ENCODE results near the gene ETS1.
A peak's percentile ranks its signal among the peaks of the same experiment; 100 is the strongest.

The ETS1 gene, protein sequence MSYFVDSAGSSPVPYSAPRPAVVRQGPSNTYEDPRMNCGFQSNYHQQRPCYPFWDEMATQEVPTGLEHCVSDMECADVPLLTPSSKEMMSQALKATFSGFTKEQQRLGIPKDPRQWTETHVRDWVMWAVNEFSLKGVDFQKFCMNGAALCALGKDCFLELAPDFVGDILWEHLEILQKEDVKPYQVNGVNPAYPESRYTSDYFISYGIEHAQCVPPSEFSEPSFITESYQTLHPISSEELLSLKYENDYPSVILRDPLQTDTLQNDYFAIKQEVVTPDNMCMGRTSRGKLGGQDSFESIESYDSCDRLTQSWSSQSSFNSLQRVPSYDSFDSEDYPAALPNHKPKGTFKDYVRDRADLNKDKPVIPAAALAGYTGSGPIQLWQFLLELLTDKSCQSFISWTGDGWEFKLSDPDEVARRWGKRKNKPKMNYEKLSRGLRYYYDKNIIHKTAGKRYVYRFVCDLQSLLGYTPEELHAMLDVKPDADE

DNA sequence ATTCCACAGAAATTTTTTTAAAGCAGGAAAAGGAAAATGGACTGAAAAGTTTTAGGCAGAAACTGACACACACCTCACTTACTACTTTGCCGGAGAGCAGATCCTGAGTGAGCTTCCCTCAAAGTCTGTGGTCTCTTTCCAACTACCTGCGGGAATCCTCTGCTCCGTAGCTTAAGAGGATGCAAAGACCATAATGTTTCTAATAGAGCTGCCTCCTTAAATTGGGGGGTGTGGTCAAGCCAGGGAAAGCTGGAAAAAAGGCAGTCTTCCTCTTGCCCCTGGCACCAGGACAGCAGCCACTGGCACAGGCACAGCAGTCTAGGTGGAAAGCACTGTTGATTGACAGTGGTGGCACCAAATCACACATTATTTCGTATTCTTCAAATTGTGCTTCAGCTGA is at the start of gene ETS1:
Gene ETS1 (minus strand): TSS at position 144 of the 400 bp plus-strand sequence. CDS start 14,428 bp downstream, outside the sequence.
- no peak for DNase-seq

DNA sequence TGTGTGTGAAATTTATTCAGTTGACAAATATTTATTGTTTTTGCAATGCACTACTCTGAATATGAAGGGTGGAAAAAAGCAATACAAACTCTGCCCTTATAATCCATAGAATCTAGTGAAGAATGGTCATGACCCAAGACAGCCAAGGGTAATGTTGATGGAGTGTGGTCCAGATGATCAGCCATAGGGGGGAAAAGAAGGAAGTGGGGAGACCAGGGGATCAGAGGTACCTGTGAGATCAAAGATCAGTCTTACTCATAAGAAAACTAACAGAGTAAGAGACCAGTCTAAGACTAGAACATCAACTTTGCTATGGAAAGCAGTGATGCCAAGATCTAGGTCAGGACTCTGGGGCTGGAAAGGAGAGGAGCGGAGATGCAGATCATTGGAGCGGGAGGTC is 47.0 kb upstream of the ETS1 start:
- no peak for DNase-seq

DNA sequence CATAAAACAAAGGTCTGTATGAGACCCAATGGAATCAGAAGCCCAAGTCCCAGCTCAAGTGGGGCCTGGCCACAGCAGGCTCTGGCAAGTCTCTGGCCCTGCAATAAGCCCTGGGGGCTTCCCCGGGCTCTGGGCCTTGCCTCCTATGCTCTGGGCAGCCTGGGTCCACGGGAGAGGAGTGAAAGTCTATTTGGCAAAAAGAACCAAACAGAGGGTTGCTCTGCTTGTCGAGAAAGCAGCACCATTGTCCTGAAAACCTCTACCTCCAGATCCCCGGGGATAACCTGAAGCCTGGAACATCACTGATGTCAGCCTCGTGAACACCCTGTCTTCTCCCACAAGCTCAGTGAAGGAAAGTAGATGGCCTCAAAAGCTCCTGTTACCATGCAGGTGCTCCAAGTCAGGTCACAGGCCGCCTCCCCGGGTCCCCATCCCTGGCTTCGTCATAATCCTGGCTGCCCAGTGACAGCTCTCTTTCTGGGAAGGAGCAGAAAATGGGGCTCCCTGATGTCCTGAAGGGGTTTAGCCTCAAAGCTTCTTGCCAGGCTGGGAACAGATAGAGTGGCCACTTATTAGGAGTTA is 46.1 kb upstream of the ETS1 start:
- DNase-seq: no peak

DNA sequence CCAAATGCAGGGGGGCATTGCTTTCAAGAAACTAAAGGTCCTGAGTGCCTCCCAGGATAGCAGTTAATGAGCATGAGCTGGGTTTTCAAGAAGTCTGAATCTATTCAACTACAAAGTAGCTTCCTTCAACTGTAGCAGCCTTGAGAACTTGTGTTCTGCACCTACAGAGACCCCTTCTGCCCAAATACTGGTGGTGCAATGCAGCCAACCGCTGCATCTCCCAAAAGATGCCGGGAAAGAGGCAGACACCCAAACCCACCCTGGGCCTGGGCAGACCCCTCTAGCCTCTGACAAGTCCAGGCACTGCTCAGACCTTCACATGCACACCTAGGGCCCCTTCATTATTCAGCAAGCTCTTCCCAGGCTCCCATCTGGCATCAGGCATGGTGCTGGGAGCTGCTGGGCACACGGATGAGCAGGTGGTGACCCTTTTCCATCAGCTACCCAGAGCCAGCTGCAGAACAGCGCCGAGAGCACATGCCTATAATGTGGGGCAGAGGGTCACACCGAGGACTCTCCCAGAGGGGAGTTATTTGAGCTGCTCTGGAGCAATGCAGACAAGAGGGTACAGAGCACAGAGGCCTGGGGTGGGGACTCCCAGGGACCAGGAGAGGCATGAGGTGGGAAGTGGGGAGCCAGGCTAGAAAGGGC is 44.9 kb upstream of the ETS1 start:
- peak in 1 of 2 experiments; percentile 65 for DNase-seq

DNA sequence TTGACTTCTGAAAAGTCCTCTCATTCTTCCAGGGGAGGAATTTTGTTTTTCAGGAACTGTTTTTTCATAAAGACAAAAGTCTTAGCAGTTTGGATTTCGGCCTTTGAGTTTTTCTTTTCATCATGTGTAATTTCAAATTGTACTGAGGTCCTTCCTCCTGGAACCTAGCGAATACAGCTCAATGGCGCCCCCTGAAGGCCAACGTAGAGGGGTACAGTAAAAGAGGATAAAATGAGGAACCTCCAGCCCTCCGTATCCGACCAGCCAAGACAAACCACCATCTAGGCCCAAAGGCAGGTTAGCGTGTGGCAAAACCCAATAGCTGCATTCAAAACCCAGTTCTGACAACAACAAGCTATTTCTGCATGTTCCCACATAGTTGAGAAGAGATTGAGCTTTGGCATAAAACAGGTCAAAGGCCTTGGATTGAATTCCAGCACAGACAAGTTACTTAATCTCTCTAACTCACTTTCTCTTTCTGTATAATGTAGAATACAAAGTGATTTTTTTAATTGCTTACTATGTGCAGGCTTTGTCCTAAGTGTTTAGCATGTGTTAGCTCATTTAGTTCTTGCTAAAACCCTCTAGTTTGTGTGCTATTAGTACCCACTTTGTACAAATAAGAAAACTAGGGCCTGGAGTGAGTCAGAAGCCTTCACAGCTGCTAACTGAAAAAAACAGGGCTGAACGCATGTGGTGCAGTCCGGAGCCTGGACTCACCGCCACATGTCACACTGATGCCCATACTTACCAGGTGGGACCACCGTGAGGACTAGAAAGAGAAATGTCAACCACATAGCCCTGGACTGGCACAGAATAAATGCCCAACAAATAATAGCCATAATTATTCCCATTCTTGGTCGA is 43.2 kb upstream of the ETS1 start:
- peak; percentile 95 to 96 for DNase-seq

DNA sequence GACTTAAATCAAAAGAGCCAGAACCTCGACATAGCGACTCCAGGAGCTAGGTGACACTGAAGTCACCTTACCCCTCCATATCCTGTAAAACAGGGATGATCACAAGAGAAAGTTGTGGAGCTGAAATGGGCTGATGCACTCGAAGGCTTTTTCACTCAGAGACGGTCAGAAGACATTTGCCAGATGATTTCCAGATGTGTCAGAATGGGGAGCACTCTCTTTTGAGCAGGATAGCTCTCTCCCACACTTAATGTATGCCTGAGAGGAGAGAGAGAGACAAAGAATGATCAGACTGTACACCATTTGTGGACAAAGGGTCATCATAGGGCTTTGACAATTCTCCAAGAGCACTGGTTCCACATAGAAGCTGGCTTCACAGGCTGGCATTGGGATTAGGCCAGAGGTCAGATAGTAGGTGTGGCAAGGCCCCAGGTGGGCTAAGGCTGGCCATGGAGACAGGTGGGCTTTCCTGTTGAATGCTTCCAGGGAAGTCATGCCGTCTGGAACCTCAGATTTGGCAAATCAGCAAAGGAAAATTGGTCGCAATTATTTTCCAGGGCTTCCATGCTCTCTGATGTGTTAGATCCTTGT is 42.3 kb upstream of the ETS1 start:
- no peak for DNase-seq

DNA sequence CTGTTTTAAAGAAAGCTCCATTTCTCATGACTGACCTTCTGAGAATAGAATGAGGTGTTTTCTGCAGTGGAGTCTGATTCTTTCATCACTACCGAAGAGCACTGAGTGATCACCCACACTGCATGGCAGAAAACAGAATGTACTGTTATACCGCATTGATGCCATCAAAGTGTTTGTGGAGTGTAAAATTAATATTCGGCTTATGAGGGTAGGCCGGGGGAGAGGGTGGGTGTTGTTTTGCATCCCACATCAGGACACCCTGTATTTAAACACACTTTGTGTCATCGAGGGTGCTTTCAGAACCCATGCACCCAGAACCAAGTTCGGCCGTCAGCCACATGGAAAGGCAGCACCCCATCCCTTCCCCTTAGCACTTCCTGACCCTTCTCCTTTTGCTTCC is 41.3 kb upstream of the ETS1 start:
- no peak for DNase-seq

DNA sequence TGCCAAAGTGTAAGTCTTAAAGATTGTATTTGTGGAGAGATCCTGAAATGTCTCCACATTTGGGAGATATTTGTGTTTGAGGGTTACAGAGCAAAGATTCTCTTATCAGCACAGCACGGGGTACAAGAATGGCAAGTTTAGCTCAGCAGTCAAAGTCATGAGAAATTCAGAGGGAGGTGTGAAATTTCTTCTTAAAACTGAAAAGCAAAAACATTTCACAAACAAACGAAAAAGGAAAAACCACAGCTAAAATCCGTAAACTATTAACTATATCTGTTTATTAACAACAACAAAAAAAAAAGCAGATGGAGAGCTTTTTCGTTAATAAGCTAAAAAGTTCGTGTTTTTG is 40.9 kb upstream of the ETS1 start:
- DNase-seq: no peak

DNA sequence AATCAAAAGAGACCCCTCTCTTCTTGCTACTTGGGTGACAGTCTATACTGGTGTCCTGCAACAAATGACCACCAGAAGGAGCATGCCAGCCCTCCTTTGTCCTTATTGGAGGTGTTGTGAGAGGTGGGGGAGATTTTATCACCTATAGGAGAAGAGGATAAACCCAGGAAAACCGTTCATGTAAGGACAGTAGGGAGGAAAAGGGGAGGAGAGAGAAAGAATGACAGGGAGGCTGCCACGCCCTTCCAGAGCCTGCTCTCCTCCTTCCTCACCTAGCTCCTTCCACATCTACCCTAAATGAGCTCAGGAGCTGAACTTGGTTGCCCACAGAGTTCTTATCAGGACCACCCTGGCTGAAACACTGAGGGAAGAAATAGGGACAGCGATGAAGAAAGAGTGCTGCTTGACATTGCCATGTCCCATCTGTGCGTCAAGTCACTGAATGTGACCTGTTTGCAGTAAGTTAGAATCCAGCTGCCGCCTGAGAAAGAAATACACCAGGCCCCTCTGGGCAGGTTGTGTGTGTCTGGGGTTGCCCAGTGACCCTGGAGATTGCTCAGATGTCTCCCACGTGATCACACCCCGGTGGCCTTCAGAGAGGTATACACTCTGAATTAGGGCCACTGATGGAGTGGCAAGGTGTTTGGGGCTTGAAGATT is 40.4 kb upstream of the ETS1 start:
- peak; percentile 64 to 66 for DNase-seq

DNA sequence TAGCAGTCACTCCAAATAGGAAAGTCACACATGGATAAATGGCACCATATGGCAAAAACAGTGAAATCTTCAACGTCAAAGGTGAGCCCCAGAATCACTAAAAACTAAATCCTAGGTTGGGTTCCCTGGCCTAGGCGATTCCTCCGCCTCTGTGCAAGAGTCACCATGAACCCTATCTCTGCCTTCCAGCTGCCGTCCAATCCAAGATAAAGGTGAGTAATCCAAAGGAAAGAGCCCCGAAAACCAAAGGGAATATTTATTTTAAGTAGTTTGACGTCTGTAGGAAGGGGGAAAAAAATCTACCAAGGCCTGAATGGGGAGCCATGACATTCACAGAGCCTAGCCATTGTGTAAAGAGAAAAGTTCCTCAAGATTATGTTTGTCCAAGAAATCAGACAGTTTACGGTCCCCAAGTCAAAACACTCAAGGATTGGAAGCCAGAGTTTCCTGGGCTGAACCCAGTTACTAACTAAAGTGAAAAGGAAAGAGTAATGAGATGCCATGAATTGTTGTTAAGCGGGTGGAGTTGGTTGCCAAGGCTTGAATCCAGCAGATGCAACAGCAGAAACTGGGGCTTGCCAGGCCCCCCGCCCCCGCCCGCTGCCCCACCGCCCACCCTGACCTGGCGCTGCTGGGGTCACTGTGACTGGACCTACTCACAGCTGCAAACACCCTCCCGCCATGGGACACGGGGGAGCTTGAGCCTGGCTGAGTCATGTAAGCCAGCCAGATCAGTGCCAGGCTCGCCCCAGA is 39.7 kb upstream of the ETS1 start:
- no peak for DNase-seq

DNA sequence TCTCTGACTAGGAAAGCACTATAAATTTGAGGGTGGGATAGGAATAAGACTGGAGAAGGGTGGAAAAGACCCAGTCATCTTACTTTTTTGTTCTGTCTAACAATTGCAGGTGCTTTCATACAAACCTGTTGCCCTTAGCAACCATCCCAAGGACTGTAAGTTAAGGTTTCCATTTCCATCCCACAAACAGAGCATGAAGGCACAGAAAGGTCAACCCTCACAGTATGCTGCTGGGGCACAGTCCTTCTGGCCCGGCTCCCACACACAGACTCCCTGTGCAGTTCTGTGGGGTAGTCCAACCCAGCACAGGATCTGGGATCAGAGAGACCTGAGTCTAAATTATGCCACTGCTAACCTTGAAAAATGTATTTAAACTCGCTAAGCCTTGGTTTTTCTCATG is 38.4 kb upstream of the ETS1 start:
- DNase-seq: no peak

DNA sequence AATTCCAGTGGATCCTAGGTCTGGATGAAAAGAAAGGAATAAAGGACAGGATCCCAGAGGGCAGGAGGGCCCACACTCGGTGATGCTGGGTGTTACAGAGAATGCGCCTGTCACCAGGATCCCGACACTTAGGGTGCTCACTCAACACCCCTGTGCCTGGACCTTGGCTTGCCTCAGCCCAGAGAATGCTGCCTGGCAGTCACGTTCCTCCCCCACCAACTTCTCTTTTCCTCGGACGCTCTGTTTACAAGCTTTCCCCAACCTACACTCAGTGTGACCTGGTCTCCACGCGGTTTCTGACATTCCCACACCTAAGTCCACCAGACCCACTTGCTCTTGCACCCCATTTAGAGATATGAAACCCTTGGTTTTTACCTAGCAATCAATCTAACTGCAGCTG is 38.0 kb upstream of the ETS1 start:
- no peak for DNase-seq

DNA sequence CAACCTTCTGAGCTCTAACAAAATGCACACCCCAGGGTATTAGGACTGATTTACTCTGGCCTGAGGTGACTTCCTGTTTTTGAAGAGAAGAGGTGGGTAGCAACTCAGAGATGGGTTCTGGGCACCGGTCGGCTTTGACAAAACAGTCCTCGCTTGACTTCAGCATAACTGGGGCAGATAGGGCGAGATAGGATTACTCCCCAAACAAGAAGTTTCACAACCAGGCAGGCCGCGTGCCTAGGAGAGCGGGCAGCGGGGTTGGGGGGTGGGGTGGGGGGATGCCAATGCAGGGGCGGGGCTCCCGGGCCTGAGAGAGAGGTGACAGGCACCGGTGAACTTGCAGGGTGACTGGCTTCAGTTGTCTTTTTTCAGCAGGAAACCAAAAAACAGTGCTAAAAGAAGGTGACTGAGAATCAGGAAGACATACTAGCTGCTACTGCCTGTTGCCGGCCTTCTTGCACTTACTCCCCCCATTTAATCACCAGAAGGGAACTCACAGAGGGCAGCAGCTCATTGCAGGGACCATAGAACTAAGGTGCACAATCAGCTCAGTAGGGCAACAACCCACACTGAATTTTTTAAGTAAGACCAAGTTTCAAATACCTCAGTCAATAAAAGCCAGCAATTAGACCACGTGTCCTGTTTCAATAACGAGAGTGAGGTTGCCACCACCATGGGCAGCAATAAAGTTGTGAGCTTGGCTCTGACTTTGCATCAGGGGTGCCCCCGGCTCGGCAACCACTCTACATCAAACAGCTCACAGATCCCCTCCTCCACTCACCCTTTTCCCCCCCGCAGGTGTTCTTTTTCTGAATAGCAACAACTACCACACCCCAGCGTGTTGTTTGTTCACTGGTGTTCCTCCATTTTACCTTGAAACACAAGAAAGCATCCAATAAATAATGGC is 37.2 kb upstream of the ETS1 start:
- peak; percentile 70 to 71 for DNase-seq

DNA sequence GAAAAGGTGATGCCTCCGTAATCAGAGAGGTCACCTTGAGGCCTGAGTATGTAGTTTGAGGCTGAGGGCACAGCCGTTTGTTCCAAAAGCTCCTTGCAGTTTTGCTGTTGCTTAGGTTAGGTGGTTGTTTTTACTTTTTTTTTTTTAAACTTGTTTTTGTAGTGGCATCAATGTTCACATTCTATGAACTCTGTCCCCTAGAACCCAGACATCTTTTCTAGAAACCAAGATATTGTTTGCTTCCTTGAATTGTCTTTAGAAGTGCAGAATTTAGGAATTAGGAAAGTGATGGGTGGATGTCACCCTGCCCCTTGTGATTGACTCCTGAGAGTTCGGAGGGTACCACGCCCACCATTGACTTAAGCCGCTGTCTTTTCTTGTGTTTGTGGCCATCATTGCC is 35.7 kb upstream of the ETS1 start:
- no peak for DNase-seq

DNA sequence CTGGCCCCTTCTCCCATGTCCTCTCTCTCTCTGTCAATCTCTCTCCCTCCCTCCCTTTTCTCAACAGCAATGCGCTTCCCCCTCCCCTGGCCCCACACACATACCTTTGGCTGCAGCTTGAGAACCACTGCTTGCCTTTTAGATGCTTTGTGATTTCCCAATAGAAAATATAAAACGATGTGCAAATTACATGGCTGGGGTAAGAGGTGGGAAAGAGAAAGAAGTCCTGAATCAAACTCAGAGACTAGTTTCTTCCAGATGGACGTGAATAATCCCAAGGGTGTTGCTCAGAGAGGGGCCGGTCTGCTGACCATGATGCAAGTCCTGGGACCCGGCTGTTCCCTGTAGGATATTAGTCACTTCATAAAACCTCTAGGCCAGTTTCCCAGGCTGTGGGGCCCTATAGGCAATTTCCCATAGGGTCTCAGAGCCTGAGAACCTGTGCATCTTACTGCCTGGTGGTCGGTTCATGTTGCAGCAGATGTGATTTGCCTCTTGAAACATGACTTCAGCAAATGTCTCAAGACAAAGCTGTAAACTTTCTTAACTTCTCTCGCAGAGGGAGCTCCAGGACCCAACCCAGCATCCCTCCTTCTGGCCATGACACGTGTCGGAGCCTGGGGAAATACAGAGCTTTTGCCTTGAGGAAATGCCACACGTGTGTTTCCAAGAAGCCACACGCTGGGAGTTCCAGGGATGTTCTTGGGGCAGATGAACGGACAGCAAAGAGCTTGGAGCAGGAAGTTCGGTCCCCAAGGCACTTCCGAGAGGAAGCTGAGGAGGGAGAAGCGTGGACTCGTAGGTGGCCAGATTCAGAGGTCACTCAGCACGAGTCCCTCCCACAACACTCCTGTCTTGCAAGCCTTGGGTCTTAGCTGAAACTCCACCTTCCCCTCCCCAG is 34.5 kb upstream of the ETS1 start:
- DNase-seq: no peak

DNA sequence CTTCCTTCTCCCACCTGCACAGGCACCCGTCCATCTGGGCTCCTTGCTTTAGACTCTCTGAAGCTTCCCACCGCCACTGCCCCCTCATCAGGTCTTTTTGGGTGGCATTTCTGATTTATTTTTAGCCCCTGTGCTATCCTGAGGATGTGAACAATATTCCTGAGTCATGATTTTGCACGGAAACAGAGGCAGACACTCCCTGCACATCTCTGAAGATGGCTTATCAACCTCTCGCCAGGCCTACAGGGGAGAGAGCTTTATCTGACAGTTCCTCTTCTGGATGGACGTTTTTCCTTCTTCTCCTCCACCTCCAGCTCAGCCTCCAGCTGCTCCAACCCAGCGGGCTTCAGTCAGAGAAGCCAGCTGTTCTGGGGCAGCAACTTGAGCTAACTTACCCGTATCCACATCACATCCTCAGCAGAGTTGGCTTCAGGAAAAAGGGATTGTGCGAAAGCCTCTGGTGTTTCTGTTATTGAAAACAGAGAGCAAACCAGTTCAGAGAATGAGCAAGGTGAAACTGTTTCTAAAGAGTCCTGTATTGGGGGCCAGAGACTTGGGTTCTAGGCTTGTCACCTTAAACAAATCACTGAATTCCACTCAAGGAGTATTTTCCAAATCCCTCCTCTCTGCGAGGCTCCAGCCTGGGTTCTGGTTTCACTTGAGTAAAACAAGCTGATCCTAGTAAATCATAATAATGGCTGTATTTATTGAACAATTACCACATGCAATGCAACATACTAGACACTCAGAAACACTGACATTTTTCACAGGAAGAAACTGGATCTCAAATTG is 33.1 kb upstream of the ETS1 start:
- no peak for DNase-seq

DNA sequence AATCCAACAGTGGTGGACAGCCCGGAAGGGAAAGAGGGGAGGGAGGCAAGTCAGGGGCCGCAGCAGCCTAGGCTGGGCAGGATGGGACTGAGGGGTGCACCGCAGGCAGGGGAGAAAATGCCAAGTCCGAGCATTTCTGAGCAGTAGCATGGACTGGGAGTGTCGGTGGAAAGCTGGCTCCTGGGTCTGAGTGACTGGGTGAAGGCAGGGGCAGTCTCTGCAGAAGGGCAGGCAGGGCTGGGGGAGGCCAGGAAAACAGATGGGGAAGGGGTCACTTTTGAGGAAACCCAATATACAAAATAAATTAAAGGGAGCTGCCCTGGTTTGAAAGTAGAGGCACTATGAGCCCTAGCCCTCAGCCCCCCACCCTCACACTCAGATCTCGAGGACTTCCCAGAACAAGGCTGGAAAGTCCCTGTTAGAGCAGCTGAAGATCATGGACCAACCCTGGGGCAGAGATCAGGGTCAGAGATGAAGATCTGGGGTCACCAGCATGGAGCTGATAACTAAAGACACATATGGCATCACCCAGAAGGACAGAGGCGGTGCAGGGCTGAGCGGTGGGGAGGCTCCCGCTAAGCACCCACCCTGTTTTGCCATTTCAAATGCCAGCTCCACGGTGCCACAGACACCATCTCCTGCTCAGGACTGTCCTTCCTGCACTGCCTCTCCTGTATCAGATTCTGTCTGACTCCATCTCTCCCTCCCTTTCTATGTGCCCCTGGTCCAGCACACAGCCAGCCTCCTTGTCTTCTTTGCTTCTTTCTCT is 32.4 kb upstream of the ETS1 start:
- peak in 1 of 2 experiments; percentile 18 for DNase-seq

All from activated T-cell treated with anti-CD3 and anti-CD28 coated beads, Interleukin-2, amount 50 U/mL, for 48 hours (primary cell).